ENCODE results near the gene PKNOX2.

Gene PKNOX2

GRCh38 chr11:125369808-125370207, 205.3 kb downstream of the PKNOX2 start:
- no peak for DNase-seq

- DNase-seq: no peak
Measured at GRCh38 chr11:125370561-125371389, 206.2 kb downstream of the PKNOX2 start.

- no peak for DNase-seq
Measured at GRCh38 chr11:125371431-125371935, 206.9 kb downstream of the PKNOX2 start.

GRCh38 chr11:125372088-125372487, 207.5 kb downstream of the PKNOX2 start:
- DNase-seq: no peak

GRCh38 chr11:125372911-125373310, 208.4 kb downstream of the PKNOX2 start:
- DNase-seq: no peak

GRCh38 chr11:125373426-125374391, 209.2 kb downstream of the PKNOX2 start:
- DNase-seq: no peak

- DNase-seq: no peak
Measured at GRCh38 chr11:125374398-125374797, 209.8 kb downstream of the PKNOX2 start.

GRCh38 chr11:125375146-125375545, 210.6 kb downstream of the PKNOX2 start:
- DNase-seq: no peak

- DNase-seq: no peak
Measured at GRCh38 chr11:125376117-125376516, 211.6 kb downstream of the PKNOX2 start.

GRCh38 chr11:125376856-125377255, 212.3 kb downstream of the PKNOX2 start:
- DNase-seq: no peak

GRCh38 chr11:125378083-125378482, 213.5 kb downstream of the PKNOX2 start:
- DNase-seq: no peak

- DNase-seq: no peak
Measured at GRCh38 chr11:125378571-125378970, 214.0 kb downstream of the PKNOX2 start.

- DNase-seq: no peak
Measured at GRCh38 chr11:125379565-125379964, 215.0 kb downstream of the PKNOX2 start.

GRCh38 chr11:125379981-125380380, 215.4 kb downstream of the PKNOX2 start:
- DNase-seq: no peak

GRCh38 chr11:125380756-125381445, 216.3 kb downstream of the PKNOX2 start:
- DNase-seq: no peak

GRCh38 chr11:125381499-125382044, 217.0 kb downstream of the PKNOX2 start:
- no peak for DNase-seq

- no peak for DNase-seq
Measured at GRCh38 chr11:125382314-125382791, 217.8 kb downstream of the PKNOX2 start.

GRCh38 chr11:125382822-125383221, 218.3 kb downstream of the PKNOX2 start:
- no peak for DNase-seq

- no peak for DNase-seq
Measured at GRCh38 chr11:125384825-125385224, 220.3 kb downstream of the PKNOX2 start.

- no peak for DNase-seq
Measured at GRCh38 chr11:125387901-125388300, 223.3 kb downstream of the PKNOX2 start.

GRCh38 chr11:125388611-125389010, 224.1 kb downstream of the PKNOX2 start:
- DNase-seq: no peak
